GM12878 (cell line): Measurements from ENCODE around the gene PYGM. TPM values are rescaled to one million over a fixed set of nuclear protein-coding genes. Genes with fewer than 3 reads are reported as not detected.

ENCODE experiments used
- ATAC-seq: fragments of 200-7000 bp; cut with Tn5 transposase; 3 replicates; pipeline ENCODE4 v1.9.1; 2020; ENCODE audit warnings: mild to moderate bottlenecking, moderate library complexity
- BruUV-seq: library from RNA; stranded (reverse); fragments of 400-500 nt; replicated peaks from 2 replicates; lab custom pipeline; 2021; lab: Mats Ljungman, UMichigan
- CTCF ChIA-PET: fragments of 300-600 bp; sonication (Branson Sonifier 250); formaldehyde crosslinking; extraction: SDS; loops from one replicate; lab custom pipeline; 2021; ENCODE audit warnings: inconsistent platforms; lab: Yijun Ruan, JAX
- POLR2A ChIA-PET: fragments of 350-600 bp; formaldehyde crosslinking; extraction: SDS; loops from one replicate; lab custom pipeline; 2021; ENCODE audit warnings: inconsistent platforms; lab: Charles Lee
- RAD21 ChIA-PET: fragments of 300-600 bp; sonication (Branson Sonifier 250); formaldehyde crosslinking; loops from one replicate; lab custom pipeline; 2023; ENCODE audit warnings: antibody characterized with exemption; ENCODE audit not compliant: unreplicated experiment; lab: Charles Lee
- SMC1A ChIA-PET: fragments of 300-600 bp; sonication (Branson Sonifier 250); formaldehyde crosslinking; loops from one replicate; lab custom pipeline; 2023; ENCODE audit not compliant: unreplicated experiment, uncharacterized antibody; lab: Charles Lee
- DNase-seq: peaks from one replicate; pipeline ENCODE4 v3.0.0-alpha.2; 2011; ENCODE audit warnings: low read depth, low spot score
- FAIRE-seq: peaks from 3 replicates; lab custom pipeline; 2011; peaks lifted over from hg19 to GRCh38; lab: Jason Lieb, UNC
- H2AFZ ChIP-seq: 2 replicates; pipeline ENCODE4 v1.6.0; 2011; ENCODE audit warnings: low read depth, low read length, control low read depth; ENCODE audit not compliant: control insufficient read depth
- H3K27ac ChIP-seq: 2 replicates; pipeline ENCODE4 v1.5.1; 2011; ENCODE audit warnings: control low read depth; ENCODE audit not compliant: control insufficient read depth, insufficient read depth
- H3K27me3 ChIP-seq, 2 experiments: replicated peaks in 1 of 2; 2 replicates each; pipeline versions ENCODE4 v1.6.0 to v1.6.1; 2011; ENCODE audit warnings: low read length in 1 of 2; ENCODE audit not compliant: control insufficient read depth in 2 of 2, insufficient read depth in 2 of 2
- H3K36me3 ChIP-seq, 2 experiments: 2 replicates each; pipeline ENCODE4 v1.5.1; 2011; ENCODE audit warnings: low read length in 1 of 2; ENCODE audit not compliant: control insufficient read depth in 2 of 2, insufficient read depth in 2 of 2
- H3K4me1 ChIP-seq: 2 replicates; pipeline ENCODE4 v1.6.1; 2011; ENCODE audit warnings: mild to moderate bottlenecking, low read length, moderate library complexity, mixed read lengths; ENCODE audit not compliant: control insufficient read depth, insufficient read depth
- H3K4me2 ChIP-seq: 2 replicates; pipeline ENCODE4 v1.6.0; 2011; ENCODE audit warnings: control low read depth; ENCODE audit not compliant: control insufficient read depth, insufficient read depth
- H3K4me3 ChIP-seq: fragments of 200-600 bp; sonication (generic); 2 replicates; pipeline ENCODE4 v1.5.1; 2016
- H3K79me2 ChIP-seq: 2 replicates; pipeline ENCODE4 v1.6.0; 2011; ENCODE audit warnings: low read length; ENCODE audit not compliant: control insufficient read depth, insufficient read depth
- H3K9ac ChIP-seq: 2 replicates; pipeline ENCODE4 v1.8.0; 2011; ENCODE audit warnings: low read length, control low read depth, mixed read lengths; ENCODE audit not compliant: control insufficient read depth, insufficient read depth
- H3K9me3 ChIP-seq: replicated peaks from 3 replicates; pipeline ENCODE4 v1.5.1; 2011; ENCODE audit warnings: mild to moderate bottlenecking, low read length; ENCODE audit not compliant: control insufficient read depth, insufficient read depth
- H4K20me1 ChIP-seq: 2 replicates; pipeline ENCODE4 v1.6.0; 2011; ENCODE audit not compliant: control insufficient read depth, insufficient read depth
- CEBPB ChIP-seq, 2 experiments: fragments of 150-350 bp in 1 of 2; IDR thresholded peaks; 2 replicates each; pipeline ENCODE4 v1.6.1; 2012 to 2014; ENCODE audit warnings: low read depth in 2 of 2, low read length in 2 of 2, borderline replicate concordance in 1 of 2, inconsistent platforms in 1 of 2
- FOXK2 ChIP-seq: fragments of 450-650 bp; IDR thresholded peaks from 2 replicates; pipeline ENCODE4 v1.6.1; 2017; ENCODE audit warnings: mild to moderate bottlenecking, moderate library complexity
- MTA3 ChIP-seq: IDR thresholded peaks from 2 replicates; pipeline ENCODE4 v1.6.1; 2012; ENCODE audit warnings: low read length, inconsistent platforms, borderline replicate concordance
- RELA ChIP-seq: fragments of 450-650 bp; IDR thresholded peaks from 2 replicates; pipeline ENCODE4 v1.8.0; 2014; ENCODE audit warnings: borderline replicate concordance; ENCODE audit not compliant: partially characterized antibody
- SIN3A ChIP-seq: IDR thresholded peaks from 2 replicates; pipeline ENCODE4 v1.6.1; 2012; ENCODE audit warnings: low read depth, low read length, improper control_type of control experiment
- WGBS: methylation state at CpG from one replicate; pipeline ENCODE4 v1.1.6; 2016; ENCODE audit warnings: low lambda C conversion rate; ENCODE audit not compliant: insufficient replicate concordance, insufficient coverage; ENCODE audit errors: missing lambda C conversion rate; 5-methylcytosine and 5-hydroxymethylcytosine counted together
- in situ Hi-C: fragments of 300-500 bp; cut with MboI; formaldehyde crosslinking; loops from 9 replicates; pipeline ENCODE4 v1.14.3; 2018; ENCODE audit warnings: mixed read lengths
- intact Hi-C: fragments of 100-400 bp; cut with micrococcal nuclease; formaldehyde crosslinking; loops from one replicate; pipeline ENCODE4 v1.14.2; 2022; ENCODE audit not compliant: unreplicated experiment
- polyA plus RNA-seq, 11 experiments: library from polyadenylated mRNA; depleted of rRNA in 4 of 11; unstranded in 6 of 11; stranded (reverse) in 5 of 11; fragments of >200 nt; fragmentation: Nextera tagmentation in 4 of 11; fragmentation: Illumina TruSeq in 1 of 11; extraction: Ambion mirVana in 4 of 11; extraction: Trizol in 1 of 11; gene quantifications; 1 replicate in 1 of 11; 2 replicates in 10 of 11; pipeline versions ENCODE4 v1.2.1 to v1.2.3, GENCODE V29; 2011 to 2016; ENCODE audit warnings: inconsistent platforms in 2 of 11, missing spikeins in 2 of 11, low read depth in 1 of 11
- total RNA-seq, 4 experiments: library from RNA; depleted of rRNA in 3 of 4; stranded (reverse); fragments of >200 nt in 3 of 4; fragmentation: Illumina TruSeq in 1 of 4; extraction: Trizol in 1 of 4; gene quantifications; 2 replicates each; pipeline versions ENCODE4 v1.2.1 to v1.2.3, GENCODE V29; 2013 to 2021
- TF ChIP-seq, protein P1 (sequence below): fragments of 450-650 bp; formaldehyde crosslinking; IDR thresholded peaks from 2 replicates; pipeline ENCODE4 v1.4.0; 2020; ENCODE audit warnings: mild to moderate bottlenecking, moderate library complexity

The PYGM gene
- total and polyA plus RNA-seq, 10 of the 15 experiments (the other 5 are each of a cell fraction or from before 2014, with no cell fraction given): 0.04 to 3.7 (median 0.27) TPM; not detected in 1

DNA sequence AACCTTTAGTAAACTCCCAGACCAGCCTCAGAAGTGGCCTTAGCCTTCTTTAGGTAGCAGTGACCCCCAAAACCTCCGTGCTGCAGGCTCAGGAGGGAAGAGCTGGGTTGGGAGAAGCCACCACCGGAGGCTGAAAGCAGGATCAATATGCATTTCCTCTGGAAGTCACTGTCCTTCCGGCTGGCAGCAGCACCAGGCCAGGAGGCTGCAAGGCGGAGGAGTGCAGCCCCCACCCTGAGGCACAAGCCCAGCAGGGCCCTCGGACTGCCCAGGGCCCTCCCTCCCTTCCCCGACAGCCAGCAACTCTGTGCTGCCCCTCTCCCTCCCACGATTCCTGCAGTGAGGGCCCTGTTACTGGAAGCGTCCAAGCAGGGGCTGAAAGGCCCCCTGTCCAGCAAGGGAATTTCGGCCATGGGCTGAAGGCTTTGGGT is 33.5 kb downstream of the PYGM start:
- no peak overlapping the region for H2AFZ ChIP-seq
- 21% methylated on average over 8 of the region's 9 CpGs for WGBS
- CTCF ChIA-PET: interaction anchor here (1.2 to 4.1 kb wide), 2 partner anchors 16 to 37 kb away, joined by 3 to 17 read pairs; no protein-coding TSS in a partner anchor

More for the DNA sequence above, 33.5 kb downstream of the PYGM start:
- H3K27ac ChIP-seq: no peak overlapping the region
- no peaks in the 10 kb centered on the region for H3K9me3 ChIP-seq
- no peak overlapping the region for H3K4me2 ChIP-seq
- peaks cover 3 to 8% of the 10 kb centered on the region in 2 experiments; a peak in 2 of 4 replicates for H3K27me3 ChIP-seq
- no TSS peak for BruUV-seq
- DNase-seq (no peak), ATAC-seq (no peak), FAIRE-seq (no peak)
- no peaks in the 10 kb centered on the region for H4K20me1 ChIP-seq
- in situ Hi-C loops (no loop called here), intact Hi-C loops (no loop called here)
- H3K79me2 ChIP-seq: no peaks in the 10 kb centered on the region
- H3K9ac ChIP-seq: no peak overlapping the region
- no peaks in the 10 kb centered on the region for H3K36me3 ChIP-seq
- RAD21 ChIA-PET: interaction anchor here (1.5 to 1.8 kb wide), 2 partner anchors 16 to 38 kb away, joined by 3 to 7 read pairs; no protein-coding TSS in a partner anchor
- TF ChIP-seq CEBPB (IDR thresholded peaks at IDR 0.05; ENCODE audit: borderline replicate concordance in 1 of 2, low read depth in 2 of 2, low read length in 2 of 2) (no peak), RELA (no peak), FOXK2 (no peak), SIN3A (no peak), MTA3 (no peak)
- TF ChIP-seq, protein P1, sequence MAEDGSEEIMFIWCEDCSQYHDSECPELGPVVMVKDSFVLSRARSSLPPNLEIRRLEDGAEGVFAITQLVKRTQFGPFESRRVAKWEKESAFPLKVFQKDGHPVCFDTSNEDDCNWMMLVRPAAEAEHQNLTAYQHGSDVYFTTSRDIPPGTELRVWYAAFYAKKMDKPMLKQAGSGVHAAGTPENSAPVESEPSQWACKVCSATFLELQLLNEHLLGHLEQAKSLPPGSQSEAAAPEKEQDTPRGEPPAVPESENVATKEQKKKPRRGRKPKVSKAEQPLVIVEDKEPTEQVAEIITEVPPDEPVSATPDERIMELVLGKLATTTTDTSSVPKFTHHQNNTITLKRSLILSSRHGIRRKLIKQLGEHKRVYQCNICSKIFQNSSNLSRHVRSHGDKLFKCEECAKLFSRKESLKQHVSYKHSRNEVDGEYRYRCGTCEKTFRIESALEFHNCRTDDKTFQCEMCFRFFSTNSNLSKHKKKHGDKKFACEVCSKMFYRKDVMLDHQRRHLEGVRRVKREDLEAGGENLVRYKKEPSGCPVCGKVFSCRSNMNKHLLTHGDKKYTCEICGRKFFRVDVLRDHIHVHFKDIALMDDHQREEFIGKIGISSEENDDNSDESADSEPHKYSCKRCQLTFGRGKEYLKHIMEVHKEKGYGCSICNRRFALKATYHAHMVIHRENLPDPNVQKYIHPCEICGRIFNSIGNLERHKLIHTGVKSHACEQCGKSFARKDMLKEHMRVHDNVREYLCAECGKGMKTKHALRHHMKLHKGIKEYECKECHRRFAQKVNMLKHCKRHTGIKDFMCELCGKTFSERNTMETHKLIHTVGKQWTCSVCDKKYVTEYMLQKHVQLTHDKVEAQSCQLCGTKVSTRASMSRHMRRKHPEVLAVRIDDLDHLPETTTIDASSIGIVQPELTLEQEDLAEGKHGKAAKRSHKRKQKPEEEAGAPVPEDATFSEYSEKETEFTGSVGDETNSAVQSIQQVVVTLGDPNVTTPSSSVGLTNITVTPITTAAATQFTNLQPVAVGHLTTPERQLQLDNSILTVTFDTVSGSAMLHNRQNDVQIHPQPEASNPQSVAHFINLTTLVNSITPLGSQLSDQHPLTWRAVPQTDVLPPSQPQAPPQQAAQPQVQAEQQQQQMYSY (CRISPR knock-in tag): no peak
- peaks cover 10% of the 10 kb centered on the region for H3K4me1 ChIP-seq
- H3K4me3 ChIP-seq: no peak overlapping the region
- SMC1A ChIA-PET: no interaction called here
- POLR2A ChIA-PET: no interaction called here
